GM18505 (cell line): Measurements from ENCODE around the gene CAMKK2.
"Not testable (repeated sequence)": the region's sequence is repeated elsewhere in the genome, so short reads cannot be mapped to it uniquely, and the experiment has no call there.

ENCODE experiments used
- ATAC-seq: cut with Tn5 transposase; IDR thresholded peaks from one replicate; pipeline ENCODE4 v1.9.1; 2021; ENCODE audit not compliant: unreplicated experiment
- POLR2A ChIP-seq: IDR thresholded peaks from 4 replicates; pipeline ENCODE4 v1.6.1; 2011; ENCODE audit warnings: borderline replicate concordance; ENCODE audit not compliant: insufficient read depth, insufficient read length; ENCODE audit errors: extremely low read depth

Gene CAMKK2

DNA sequence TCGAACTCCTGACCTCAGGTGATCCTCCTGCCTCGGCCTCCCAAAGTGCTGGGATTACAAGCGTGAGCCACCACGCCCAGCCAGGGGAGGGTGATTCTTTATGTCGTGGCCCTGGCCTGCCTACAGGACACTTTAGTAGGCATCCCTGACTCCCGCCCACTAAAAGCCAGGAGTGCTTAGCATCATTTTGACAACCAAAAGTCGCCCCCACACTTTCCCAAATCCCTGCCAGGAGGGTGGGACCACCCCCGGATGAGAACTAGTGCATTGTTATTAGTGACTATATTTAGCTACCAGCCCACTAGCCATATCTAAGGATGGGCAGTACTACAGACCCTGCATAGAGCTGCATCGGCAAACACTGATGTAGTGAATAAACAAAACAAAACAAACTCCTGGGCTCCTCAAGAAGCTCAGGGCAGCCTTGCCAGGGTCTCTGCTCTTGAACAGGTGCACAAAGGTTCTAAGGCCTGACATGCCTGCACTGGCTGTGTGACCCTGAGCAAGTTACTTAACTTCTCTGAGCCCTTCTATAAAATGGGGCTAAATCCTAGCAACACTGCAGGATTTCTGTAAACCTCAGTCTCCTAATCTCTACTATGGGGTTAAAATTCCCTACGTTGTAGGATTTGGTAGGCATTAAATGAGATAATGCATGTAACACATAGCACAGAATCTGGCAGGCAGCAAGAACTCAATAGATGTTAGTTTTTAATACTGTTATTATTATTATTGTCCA, 2.2 kb downstream of the CAMKK2 start:
- TF ChIP-seq POLR2A = no peak
- no peak for ATAC-seq

- no peak for ATAC-seq
- TF ChIP-seq POLR2A = no peak
Observed at GRCh38 chr12:121293603-121294002, 2.9 kb downstream of the CAMKK2 start.

- no peak for ATAC-seq
- no peak for TF ChIP-seq POLR2A
Observed at GRCh38 chr12:121290410-121290809, 6.1 kb downstream of the CAMKK2 start.

GRCh38 chr12:121289962-121290361, 6.5 kb downstream of the CAMKK2 start:
- TF ChIP-seq POLR2A = no peak
- ATAC-seq = no peak

DNA sequence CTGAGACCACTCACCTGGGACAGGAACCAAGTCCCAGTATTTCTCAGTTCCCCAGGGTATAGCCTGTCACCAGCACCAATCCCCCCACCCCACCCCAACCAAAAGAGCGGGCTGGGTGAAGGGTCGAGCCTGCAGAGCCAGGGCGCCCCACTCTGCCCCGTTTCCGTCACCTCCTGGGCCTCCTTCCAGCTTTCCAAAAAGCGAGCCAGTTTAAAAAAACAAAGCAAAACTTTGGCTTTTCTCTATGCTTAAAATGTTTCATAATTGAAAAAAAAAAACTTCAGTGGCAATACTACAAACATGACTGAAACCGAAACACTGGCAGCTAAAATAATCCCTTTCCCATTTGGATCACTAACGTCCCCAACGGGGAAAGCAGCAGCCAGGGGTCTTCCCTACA, 7.5 kb downstream of the CAMKK2 start:
- no peak for ATAC-seq
- TF ChIP-seq POLR2A = no peak

DNA sequence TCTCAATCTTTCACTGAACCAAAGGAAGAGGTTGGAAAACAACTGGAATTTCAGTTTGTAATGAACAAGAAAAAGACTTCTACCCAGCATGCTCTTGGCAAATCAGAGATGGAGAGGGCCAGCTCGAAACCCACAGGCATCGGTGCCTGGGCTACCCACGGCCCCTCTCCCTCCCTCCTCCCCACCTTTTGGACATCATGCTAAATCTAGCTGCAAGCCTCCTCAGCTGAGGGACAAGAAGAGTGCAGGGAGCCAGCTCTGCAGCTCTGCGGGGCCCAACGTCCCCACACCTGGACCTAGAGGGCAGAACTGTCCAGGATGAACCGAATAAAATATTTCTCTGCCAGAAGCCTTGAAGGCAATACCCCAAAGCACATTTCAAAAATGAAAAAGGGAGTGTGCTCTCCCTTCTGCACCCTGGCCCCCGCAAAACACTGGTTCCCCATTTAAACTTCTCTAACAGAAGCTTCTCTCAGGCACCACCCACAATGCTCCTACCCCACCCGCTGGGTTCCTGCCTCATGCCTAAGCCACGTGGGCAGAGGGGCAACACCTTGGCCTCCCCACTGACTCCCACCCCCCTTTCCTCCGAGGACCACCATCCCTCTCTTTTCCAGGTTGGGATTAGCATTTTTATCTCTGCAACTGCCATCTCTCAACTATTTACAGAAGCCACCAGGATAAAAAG, 8.2 kb downstream of the CAMKK2 start:
- TF ChIP-seq POLR2A = no peak
- ATAC-seq = no peak

GRCh38 chr12:121287267-121287954, 9.1 kb downstream of the CAMKK2 start:
- no peak for ATAC-seq
- no peak for TF ChIP-seq POLR2A

DNA sequence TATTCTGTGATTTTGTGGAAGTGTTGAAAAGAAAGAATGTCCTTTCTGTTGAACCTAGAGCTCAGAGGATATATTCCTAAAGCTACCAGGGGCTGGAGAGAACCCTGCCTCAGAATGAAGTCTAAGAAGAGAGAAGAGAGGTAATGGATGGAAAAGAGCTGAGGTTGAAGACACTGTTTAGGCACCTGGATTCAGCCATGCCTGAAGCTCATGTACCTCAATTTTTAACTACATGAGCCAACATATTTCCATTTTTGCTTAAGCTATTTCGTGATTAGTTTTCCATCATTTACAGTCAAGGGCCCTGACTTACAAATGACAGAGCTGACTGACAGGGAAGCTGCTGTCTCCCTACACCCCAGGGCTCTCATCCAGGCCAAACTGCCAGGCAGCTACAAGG, 10.7 kb downstream of the CAMKK2 start:
- no peak for TF ChIP-seq POLR2A
- no peak for ATAC-seq

- no peak for ATAC-seq
- no peak for TF ChIP-seq POLR2A
Observed at GRCh38 chr12:121284551-121285390, 11.7 kb downstream of the CAMKK2 start.

- ATAC-seq = no peak
- TF ChIP-seq POLR2A = no peak
Observed at GRCh38 chr12:121283841-121284240, 12.7 kb downstream of the CAMKK2 start.

- TF ChIP-seq POLR2A = no peak
- ATAC-seq = no peak
Observed at GRCh38 chr12:121283388-121283787, 13.1 kb downstream of the CAMKK2 start.

GRCh38 chr12:121282910-121283309, 13.6 kb downstream of the CAMKK2 start:
- ATAC-seq = not testable (repeated sequence)

- no peak for TF ChIP-seq POLR2A
- ATAC-seq = no peak
Observed at GRCh38 chr12:121282072-121282742, 14.3 kb downstream of the CAMKK2 start.

- not testable (repeated sequence) for ATAC-seq
Observed at GRCh38 chr12:121281116-121281515, 15.4 kb downstream of the CAMKK2 start.

DNA sequence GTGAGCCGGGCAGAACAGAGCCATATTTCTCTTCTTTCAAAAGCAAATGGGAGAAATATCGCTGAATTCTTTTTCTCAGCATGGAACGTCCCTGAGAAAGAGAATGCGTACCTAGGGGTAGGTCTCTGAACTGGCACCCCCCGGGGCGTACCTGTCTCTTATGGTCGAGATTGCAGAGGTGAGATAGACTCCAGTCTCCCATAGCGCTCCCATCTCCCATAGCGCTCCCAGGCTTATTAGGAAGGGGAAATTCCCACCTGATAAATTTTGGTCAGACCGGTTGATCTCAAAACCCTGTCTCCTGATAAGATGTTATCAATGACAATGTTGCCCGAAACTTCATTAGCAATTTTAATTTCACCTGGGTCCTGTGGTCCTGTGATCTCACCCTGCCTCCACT, 16.0 kb downstream of the CAMKK2 start:
- not testable (repeated sequence) for ATAC-seq
